ENCODE results near the gene ACVR2A. TPM values are rescaled to one million over a fixed set of nuclear protein-coding genes. Genes with fewer than 3 reads are reported as not detected.

The ACVR2A gene
- total and polyA plus RNA-seq, 9 of the 15 experiments (the other 6 are each of a cell fraction or from before 2014, with no cell fraction given), result 1.2 to 3.9 (median 2.4) TPM

DNA sequence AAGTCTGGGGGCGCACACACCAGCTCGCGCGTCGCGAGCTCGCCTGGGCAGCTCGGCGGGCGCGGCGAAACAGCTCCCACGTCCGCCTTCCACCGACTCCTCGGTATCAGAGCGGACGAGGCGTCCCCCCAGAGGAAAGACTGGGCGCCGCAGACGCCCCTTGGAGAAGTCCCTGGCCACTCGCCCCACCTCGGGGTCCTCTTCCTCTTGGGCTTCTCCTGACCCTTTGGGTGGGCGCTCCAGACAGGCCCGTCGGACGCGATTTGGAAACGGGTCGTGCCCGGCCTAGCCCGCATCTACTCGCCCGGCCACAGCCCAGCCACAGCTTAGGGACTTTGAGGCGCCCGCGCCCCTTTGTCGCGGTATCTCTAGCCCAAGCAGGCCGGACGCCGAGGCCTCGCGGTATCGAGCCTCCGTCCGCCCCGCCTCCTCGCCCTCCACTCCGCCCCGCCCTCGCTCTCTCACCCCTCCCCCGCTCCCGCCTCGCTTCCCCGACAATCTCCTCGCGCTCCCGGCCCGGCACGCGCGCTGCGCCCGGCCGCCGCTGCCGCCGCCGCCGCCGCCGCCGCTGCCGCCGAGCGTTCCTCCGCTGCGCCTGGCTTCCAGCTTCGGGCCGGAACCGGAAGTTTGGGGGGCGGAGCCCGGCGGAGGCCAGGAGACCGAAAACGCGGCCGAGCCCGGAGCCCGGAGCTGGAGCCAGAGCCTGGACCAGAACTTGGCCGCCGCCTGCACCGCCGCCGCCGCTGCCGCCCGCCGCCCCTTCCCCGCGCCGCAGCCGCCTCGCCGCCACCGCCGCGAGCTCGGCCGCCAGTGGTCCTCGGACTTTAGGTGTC, 749 bp upstream of the ACVR2A start (continued):
- TF ChIP-seq ILF3 (IDR thresholded peaks at IDR 0.05; ENCODE audit: borderline replicate concordance) (no peak), FOXK1 (CRISPR knock-in tag; IDR thresholded peaks at IDR 0.05; ENCODE audit: borderline replicate concordance) (no peak), ZSCAN32 (CRISPR knock-in tag; IDR thresholded peaks at IDR 0.05) (no peak), KDM5B (IDR thresholded peaks at IDR 0.05; ENCODE audit: insufficient replicate concordance, low read depth, low read length) (no peak), COPS2 (conservative IDR thresholded peaks at IDR 0.05) (no peak), ZNF583 (CRISPR knock-in tag; IDR thresholded peaks at IDR 0.05) (no peak), KHSRP (IDR thresholded peaks at IDR 0.05) (no peak), MEIS2 (IDR thresholded peaks at IDR 0.05; ENCODE audit: partially characterized antibody) (no peak), SRSF1 (IDR thresholded peaks at IDR 0.05; ENCODE audit: low read depth, low read length) (0 out of 2 replicates have a peak, but pooled peaks have one; percentile 57), POLR2H (tag; IDR thresholded peaks at IDR 0.05; ENCODE audit: low read depth) (peak; percentile 30; the same call in 1 of the 2 replicates)
- TF ChIP-seq, protein P1, sequence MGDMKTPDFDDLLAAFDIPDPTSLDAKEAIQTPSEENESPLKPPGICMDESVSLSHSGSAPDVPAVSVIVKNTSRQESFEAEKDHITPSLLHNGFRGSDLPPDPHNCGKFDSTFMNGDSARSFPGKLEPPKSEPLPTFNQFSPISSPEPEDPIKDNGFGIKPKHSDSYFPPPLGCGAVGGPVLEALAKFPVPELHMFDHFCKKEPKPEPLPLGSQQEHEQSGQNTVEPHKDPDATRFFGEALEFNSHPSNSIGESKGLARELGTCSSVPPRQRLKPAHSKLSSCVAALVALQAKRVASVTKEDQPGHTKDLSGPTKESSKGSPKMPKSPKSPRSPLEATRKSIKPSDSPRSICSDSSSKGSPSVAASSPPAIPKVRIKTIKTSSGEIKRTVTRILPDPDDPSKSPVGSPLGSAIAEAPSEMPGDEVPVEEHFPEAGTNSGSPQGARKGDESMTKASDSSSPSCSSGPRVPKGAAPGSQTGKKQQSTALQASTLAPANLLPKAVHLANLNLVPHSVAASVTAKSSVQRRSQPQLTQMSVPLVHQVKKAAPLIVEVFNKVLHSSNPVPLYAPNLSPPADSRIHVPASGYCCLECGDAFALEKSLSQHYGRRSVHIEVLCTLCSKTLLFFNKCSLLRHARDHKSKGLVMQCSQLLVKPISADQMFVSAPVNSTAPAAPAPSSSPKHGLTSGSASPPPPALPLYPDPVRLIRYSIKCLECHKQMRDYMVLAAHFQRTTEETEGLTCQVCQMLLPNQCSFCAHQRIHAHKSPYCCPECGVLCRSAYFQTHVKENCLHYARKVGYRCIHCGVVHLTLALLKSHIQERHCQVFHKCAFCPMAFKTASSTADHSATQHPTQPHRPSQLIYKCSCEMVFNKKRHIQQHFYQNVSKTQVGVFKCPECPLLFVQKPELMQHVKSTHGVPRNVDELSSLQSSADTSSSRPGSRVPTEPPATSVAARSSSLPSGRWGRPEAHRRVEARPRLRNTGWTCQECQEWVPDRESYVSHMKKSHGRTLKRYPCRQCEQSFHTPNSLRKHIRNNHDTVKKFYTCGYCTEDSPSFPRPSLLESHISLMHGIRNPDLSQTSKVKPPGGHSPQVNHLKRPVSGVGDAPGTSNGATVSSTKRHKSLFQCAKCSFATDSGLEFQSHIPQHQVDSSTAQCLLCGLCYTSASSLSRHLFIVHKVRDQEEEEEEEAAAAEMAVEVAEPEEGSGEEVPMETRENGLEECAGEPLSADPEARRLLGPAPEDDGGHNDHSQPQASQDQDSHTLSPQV (IDR thresholded peaks at IDR 0.05), result no peak
- TF ChIP-seq, protein P2, sequence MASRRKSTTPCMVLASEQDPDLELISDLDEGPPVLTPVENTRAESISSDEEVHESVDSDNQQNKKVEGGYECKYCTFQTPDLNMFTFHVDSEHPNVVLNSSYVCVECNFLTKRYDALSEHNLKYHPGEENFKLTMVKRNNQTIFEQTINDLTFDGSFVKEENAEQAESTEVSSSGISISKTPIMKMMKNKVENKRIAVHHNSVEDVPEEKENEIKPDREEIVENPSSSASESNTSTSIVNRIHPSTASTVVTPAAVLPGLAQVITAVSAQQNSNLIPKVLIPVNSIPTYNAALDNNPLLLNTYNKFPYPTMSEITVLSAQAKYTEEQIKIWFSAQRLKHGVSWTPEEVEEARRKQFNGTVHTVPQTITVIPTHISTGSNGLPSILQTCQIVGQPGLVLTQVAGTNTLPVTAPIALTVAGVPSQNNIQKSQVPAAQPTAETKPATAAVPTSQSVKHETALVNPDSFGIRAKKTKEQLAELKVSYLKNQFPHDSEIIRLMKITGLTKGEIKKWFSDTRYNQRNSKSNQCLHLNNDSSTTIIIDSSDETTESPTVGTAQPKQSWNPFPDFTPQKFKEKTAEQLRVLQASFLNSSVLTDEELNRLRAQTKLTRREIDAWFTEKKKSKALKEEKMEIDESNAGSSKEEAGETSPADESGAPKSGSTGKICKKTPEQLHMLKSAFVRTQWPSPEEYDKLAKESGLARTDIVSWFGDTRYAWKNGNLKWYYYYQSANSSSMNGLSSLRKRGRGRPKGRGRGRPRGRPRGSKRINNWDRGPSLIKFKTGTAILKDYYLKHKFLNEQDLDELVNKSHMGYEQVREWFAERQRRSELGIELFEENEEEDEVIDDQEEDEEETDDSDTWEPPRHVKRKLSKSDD (conservative IDR thresholded peaks at IDR 0.05; ENCODE audit: low read length), result no peak
- TF ChIP-seq, protein P3, sequence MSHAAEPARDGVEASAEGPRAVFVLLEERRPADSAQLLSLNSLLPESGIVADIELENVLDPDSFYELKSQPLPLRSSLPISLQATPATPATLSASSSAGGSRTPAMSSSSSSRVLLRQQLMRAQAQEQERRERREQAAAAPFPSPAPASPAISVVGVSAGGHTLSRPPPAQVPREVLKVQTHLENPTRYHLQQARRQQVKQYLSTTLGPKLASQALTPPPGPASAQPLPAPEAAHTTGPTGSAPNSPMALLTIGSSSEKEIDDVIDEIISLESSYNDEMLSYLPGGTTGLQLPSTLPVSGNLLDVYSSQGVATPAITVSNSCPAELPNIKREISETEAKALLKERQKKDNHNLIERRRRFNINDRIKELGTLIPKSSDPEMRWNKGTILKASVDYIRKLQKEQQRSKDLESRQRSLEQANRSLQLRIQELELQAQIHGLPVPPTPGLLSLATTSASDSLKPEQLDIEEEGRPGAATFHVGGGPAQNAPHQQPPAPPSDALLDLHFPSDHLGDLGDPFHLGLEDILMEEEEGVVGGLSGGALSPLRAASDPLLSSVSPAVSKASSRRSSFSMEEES (CRISPR knock-in tag; IDR thresholded peaks at IDR 0.05), result no peak
- TF ChIP-seq, protein P4, sequence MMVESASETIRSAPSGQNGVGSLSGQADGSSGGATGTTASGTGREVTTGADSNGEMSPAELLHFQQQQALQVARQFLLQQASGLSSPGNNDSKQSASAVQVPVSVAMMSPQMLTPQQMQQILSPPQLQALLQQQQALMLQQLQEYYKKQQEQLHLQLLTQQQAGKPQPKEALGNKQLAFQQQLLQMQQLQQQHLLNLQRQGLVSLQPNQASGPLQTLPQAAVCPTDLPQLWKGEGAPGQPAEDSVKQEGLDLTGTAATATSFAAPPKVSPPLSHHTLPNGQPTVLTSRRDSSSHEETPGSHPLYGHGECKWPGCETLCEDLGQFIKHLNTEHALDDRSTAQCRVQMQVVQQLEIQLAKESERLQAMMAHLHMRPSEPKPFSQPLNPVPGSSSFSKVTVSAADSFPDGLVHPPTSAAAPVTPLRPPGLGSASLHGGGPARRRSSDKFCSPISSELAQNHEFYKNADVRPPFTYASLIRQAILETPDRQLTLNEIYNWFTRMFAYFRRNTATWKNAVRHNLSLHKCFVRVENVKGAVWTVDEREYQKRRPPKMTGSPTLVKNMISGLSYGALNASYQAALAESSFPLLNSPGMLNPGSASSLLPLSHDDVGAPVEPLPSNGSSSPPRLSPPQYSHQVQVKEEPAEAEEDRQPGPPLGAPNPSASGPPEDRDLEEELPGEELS (CRISPR knock-in tag; IDR thresholded peaks at IDR 0.05; ENCODE audit: borderline replicate concordance), result no peak
